Fibroblast of skin of scalp (primary cell): ENCODE results near the gene COL3A1. TPM values are rescaled to one million over a fixed set of nuclear protein-coding genes. Genes with fewer than 3 reads are reported as not detected.

Source experiments
- DNase-seq: peaks from one replicate; pipeline ENCODE4 v3.0.0-alpha.2; 2013
- polyA plus RNA-seq, 2 experiments: library from polyadenylated mRNA; unstranded; fragments of 120-200 nt; gene quantifications; one replicate each; pipeline ENCODE4 v1.2.1, GENCODE V29; 2013; ENCODE audit not compliant: insufficient read length in 2 of 2

The COL3A1 gene
- polyA plus RNA-seq (2013, experiment 1 of 2; ENCODE audit: insufficient read length), result 2,071 TPM
- polyA plus RNA-seq (2013, experiment 2 of 2; ENCODE audit: insufficient read length), result 2,271 TPM

GRCh38 chr2:188974164-188974563 is at the start of gene COL3A1:
Gene COL3A1, plus strand, starts transcription at chr2:188974373. Its CDS starts 117 bp downstream, at chr2:188974490.
- DNase-seq, result peak; percentile 91

- no peak for DNase-seq
These were observed 45.5 kb upstream of the COL3A1 start for GRCh38 chr2:188928643-188929042.

- DNase-seq, result peak; percentile 21
These were observed 42.8 kb upstream of the COL3A1 start for GRCh38 chr2:188931361-188931760.

GRCh38 chr2:188937228-188938220 is 36.6 kb upstream of the COL3A1 start:
- peak; percentile 68 for DNase-seq

GRCh38 chr2:188940171-188940570 is 34.0 kb upstream of the COL3A1 start:
- DNase-seq, result no peak

- no peak for DNase-seq
These were observed 29.7 kb upstream of the COL3A1 start for GRCh38 chr2:188944442-188944841.

GRCh38 chr2:188949046-188949818 is 24.9 kb upstream of the COL3A1 start:
- DNase-seq, result no peak

GRCh38 chr2:188952901-188953300 is 21.3 kb upstream of the COL3A1 start:
- no peak for DNase-seq

- DNase-seq, result no peak
These were observed 17.9 kb upstream of the COL3A1 start for GRCh38 chr2:188956290-188956689.

- DNase-seq, result no peak
These were observed 17.2 kb upstream of the COL3A1 start for GRCh38 chr2:188956961-188957360.

- DNase-seq, result no peak
These were observed 16.5 kb upstream of the COL3A1 start for GRCh38 chr2:188957646-188958045.

- DNase-seq, result no peak
These were observed 10.4 kb upstream of the COL3A1 start for GRCh38 chr2:188963741-188964140.

- DNase-seq, result no peak
These were observed 9.1 kb upstream of the COL3A1 start for GRCh38 chr2:188964976-188965546.

- DNase-seq, result no peak
These were observed 8.6 kb upstream of the COL3A1 start for GRCh38 chr2:188965563-188965962.

- peak; percentile 45 for DNase-seq
These were observed 8.0 kb upstream of the COL3A1 start for GRCh38 chr2:188966079-188966571.

GRCh38 chr2:188966728-188967440 is 7.3 kb upstream of the COL3A1 start:
- DNase-seq, result no peak

GRCh38 chr2:188969236-188969635 is 4.9 kb upstream of the COL3A1 start:
- DNase-seq, result peak; percentile 83

- no peak for DNase-seq
These were observed 4.5 kb upstream of the COL3A1 start for GRCh38 chr2:188969651-188970050.

- no peak for DNase-seq
These were observed 4.0 kb upstream of the COL3A1 start for GRCh38 chr2:188970211-188970610.

GRCh38 chr2:188971432-188971861 is 2.7 kb upstream of the COL3A1 start:
- DNase-seq, result no peak

GRCh38 chr2:188973641-188974040 is 532 bp upstream of the COL3A1 start:
- peak; percentile 27 for DNase-seq
